ENCODE data around the gene ZCCHC7.

GRCh38 chr9:37121881-37122280 lies 1.5 kb downstream of the ZCCHC7 start:
- TF ChIP-seq CTCF (IDR thresholded peaks at IDR 0.05; ENCODE audit: low read depth, low read length, poor library complexity, severe bottlenecking) = no peak
- TF ChIP-seq EZH2phosphoT487 (IDR thresholded peaks at IDR 0.05; ENCODE audit: borderline replicate concordance, low read length) = no peak
